HG02981 (cell line): ENCODE measurements around the gene TBL1X.

Source experiments
- ATAC-seq: cut with Tn5 transposase; IDR thresholded peaks from one replicate; pipeline ENCODE4 v1.9.1; 2021; ENCODE audit warnings: mild to moderate bottlenecking, moderate library complexity; ENCODE audit not compliant: unreplicated experiment

TBL1X gene

GRCh38 chrX:9578083-9578779 lies 113.4 kb downstream of the TBL1X start:
- no peak for ATAC-seq

GRCh38 chrX:9581771-9582385 lies 117.0 kb downstream of the TBL1X start:
- no peak for ATAC-seq

GRCh38 chrX:9582956-9583355 lies 118.1 kb downstream of the TBL1X start:
- no peak for ATAC-seq

- no peak for ATAC-seq
Observed at GRCh38 chrX:9586992-9587392, 122.1 kb downstream of the TBL1X start.

- ATAC-seq = no peak
Observed at GRCh38 chrX:9587642-9588041, 122.8 kb downstream of the TBL1X start.

- no peak for ATAC-seq
Observed at GRCh38 chrX:9591496-9591895, 126.6 kb downstream of the TBL1X start.

GRCh38 chrX:9593756-9594155 lies 128.9 kb downstream of the TBL1X start:
- no peak for ATAC-seq

- no peak for ATAC-seq
Observed at GRCh38 chrX:9595174-9595573, 130.3 kb downstream of the TBL1X start.

GRCh38 chrX:9596837-9597236 lies 132.0 kb downstream of the TBL1X start:
- ATAC-seq = no peak

- ATAC-seq = no peak
Observed at GRCh38 chrX:9597361-9598035, 132.6 kb downstream of the TBL1X start.

- no peak for ATAC-seq
Observed at GRCh38 chrX:9598344-9598743, 133.5 kb downstream of the TBL1X start.

GRCh38 chrX:9604111-9604907 lies 139.5 kb downstream of the TBL1X start:
- no peak for ATAC-seq

GRCh38 chrX:9604908-9605306 lies 140.0 kb downstream of the TBL1X start:
- ATAC-seq = no peak

GRCh38 chrX:9605484-9605883 lies 140.6 kb downstream of the TBL1X start:
- peak; percentile 54 for ATAC-seq

- no peak for ATAC-seq
Observed at GRCh38 chrX:9606971-9607370, 142.1 kb downstream of the TBL1X start.

- ATAC-seq = no peak
Observed at GRCh38 chrX:9609499-9609898, 144.6 kb downstream of the TBL1X start.

GRCh38 chrX:9609987-9610386 lies 145.1 kb downstream of the TBL1X start:
- ATAC-seq = no peak

GRCh38 chrX:9610771-9611392 lies 146.0 kb downstream of the TBL1X start:
- ATAC-seq = no peak

GRCh38 chrX:9611436-9612145 lies 146.7 kb downstream of the TBL1X start:
- no peak for ATAC-seq

GRCh38 chrX:9612146-9612505 lies 147.3 kb downstream of the TBL1X start:
- ATAC-seq = no peak
